ENCODE results near the gene FNDC10.
A peak's percentile ranks its signal among the peaks of the same experiment; 100 is the strongest.

Gene FNDC10

GRCh38 chr1:1623181-1623630 is 23.3 kb upstream of the FNDC10 start:
- H3K27me3 Mint-ChIP-seq, result no peaks in the 10 kb centered on the region
- peaks cover 2% of the 10 kb centered on the region for H3K36me3 Mint-ChIP-seq (ENCODE audit: low read depth)
- DNase-seq, result no peak
- no peaks in the 10 kb centered on the region for H3K9me3 Mint-ChIP-seq
- no peaks in the 10 kb centered on the region for H3K4me1 Mint-ChIP-seq (ENCODE audit: low read depth)
- no peak overlapping the region for H3K27ac Mint-ChIP-seq
- H3K4me3 Mint-ChIP-seq, result no peak overlapping the region

DNA sequence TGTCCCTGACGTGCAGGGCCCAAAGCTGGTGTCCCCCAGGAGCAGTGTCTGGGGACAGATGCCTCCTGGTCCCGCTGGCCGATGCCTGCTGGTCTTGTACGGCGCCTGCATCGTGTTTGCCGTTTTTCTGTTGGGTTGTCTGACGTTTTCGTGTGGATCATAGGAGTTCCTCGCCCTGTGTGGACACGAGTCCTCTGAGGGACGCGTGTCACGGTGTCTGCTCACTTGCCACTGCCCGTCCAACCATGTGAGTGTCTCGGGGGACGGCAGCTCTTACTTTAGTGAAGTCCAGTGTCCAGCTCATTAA is 22.8 kb upstream of the FNDC10 start:
- Mint-ChIP-seq H3K27me3 (no peaks in the 10 kb centered on the region), H3K27ac (no peak overlapping the region), H3K36me3 (ENCODE audit: low read depth) (peaks cover 6% of the 10 kb centered on the region), H3K4me1 (ENCODE audit: low read depth) (peaks cover under 1% of the 10 kb centered on the region), H3K4me3 (no peak overlapping the region), H3K9me3 (no peaks in the 10 kb centered on the region)
- DNase-seq, result no peak

DNA sequence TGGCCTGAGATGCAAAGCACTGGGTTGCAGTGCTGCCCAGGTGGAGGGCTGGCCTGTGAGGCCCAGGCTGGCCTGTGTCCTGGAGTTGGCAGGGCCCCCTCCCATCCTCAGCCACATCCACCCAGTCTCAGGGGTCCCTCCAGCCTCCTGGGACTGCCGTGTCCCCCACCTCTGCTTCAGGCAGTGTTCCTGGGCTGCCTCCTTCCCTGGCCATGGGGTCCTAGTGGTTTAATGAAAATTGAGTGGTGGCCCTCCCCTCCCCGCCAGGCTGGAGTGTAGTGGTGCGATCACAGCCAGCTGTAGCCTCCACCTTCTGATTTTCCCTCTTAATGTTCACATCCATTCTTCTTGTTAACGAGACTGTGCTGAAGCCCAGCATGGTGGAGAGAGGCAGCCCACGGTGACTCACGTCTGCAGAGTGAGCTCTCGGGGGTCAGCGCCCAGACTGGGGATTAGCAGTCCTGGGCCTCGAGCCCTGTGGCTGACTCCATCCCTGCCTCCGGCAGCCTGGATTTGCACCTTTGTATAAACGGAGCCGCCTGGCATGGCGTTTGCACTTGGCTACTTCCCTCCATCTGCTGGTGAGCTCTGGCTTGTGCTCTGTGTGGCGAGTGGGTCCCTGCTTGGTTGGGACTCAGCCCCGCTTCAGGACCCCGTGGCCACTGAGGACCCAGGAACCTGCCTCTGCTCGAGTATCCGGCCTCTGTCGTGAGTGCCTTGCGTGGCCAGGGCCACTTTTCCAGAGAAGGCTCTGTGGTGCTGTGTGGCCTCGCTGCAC is 22.3 kb upstream of the FNDC10 start:
- Mint-ChIP-seq H3K27me3 (no peaks in the 10 kb centered on the region), H3K9me3 (no peaks in the 10 kb centered on the region), H3K36me3 (ENCODE audit: low read depth) (peaks cover 10% of the 10 kb centered on the region), H3K4me3 (no peak overlapping the region), H3K27ac (no peak overlapping the region), H3K4me1 (ENCODE audit: low read depth) (peaks cover 6% of the 10 kb centered on the region)
- no peak for DNase-seq

GRCh38 chr1:1621173-1622009 is 21.5 kb upstream of the FNDC10 start:
- Mint-ChIP-seq H3K9me3 (no peaks in the 10 kb centered on the region), H3K36me3 (ENCODE audit: low read depth) (peaks cover 10% of the 10 kb centered on the region), H3K4me1 (ENCODE audit: low read depth) (peaks cover 14% of the 10 kb centered on the region), H3K4me3 (no peak overlapping the region), H3K27ac (no peak overlapping the region), H3K27me3 (no peaks in the 10 kb centered on the region)
- DNase-seq, result no peak

DNA sequence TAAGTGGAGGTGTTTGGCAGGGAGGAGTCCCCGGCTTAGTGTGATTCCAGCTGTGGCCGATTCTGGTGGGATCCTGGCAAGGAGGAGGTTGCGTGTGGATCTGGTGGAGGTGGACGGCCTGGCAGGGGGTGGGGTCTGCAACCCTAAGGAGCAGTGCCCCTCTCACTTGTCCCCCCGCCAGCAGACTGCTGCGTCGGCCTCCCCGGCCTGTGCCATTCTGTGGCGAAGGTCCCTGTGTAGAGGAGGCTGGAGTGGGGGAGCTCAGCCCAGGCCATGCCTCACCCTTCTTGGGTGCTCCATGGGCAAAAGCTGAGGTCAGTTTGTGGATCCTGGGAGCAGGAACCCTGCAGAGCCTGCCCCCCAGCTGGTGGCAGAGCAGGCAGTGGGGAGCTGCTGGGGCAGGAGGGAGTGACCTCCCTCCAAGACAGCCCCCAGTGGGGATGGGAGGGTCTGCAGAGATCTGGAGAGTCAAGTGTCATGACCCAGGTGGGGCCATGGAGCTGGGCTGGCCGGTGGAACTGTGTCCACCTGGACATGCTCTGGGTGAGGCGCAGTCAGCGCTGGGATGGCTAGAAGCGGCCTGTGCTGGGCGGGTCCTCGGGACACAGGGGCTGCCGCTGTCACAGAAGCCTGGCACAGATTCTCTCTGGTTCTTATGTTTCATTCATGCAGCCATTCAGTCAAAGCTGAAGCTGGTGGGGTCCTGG is 20.7 kb upstream of the FNDC10 start:
- H3K27ac Mint-ChIP-seq, result no peak overlapping the region
- DNase-seq, result no peak
- no peaks in the 10 kb centered on the region for H3K9me3 Mint-ChIP-seq
- H3K4me1 Mint-ChIP-seq (ENCODE audit: low read depth), result peaks cover 14% of the 10 kb centered on the region
- H3K36me3 Mint-ChIP-seq (ENCODE audit: low read depth), result peaks cover 10% of the 10 kb centered on the region
- H3K4me3 Mint-ChIP-seq, result no peak overlapping the region
- no peaks in the 10 kb centered on the region for H3K27me3 Mint-ChIP-seq

DNA sequence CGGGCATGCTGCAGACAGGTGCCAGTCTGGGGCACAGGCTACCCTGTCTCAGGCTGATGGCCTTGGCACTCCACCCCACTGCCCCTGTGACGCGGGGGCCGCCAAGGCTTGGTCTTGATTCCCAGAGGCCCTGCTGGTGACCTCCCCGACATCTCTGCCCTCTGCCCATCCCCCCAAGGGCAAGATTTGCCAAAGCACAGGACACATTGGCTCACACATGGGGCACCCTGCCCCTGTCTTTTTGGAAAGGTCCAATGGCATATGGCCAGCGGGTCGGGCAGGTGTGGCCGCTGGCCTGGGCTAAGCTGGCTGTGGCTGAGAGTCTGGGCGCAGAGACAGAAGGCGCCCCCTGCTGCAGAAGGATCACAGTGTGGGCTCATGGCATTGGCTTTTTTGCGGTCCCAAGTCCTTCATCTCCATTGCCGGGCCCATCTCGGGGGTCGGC is 20.0 kb upstream of the FNDC10 start:
- Mint-ChIP-seq H3K9me3 (no peaks in the 10 kb centered on the region), H3K4me1 (ENCODE audit: low read depth) (peaks cover 16% of the 10 kb centered on the region), H3K4me3 (no peak overlapping the region), H3K36me3 (ENCODE audit: low read depth) (peaks cover 11% of the 10 kb centered on the region), H3K27me3 (no peaks in the 10 kb centered on the region), H3K27ac (no peak overlapping the region)
- no peak for DNase-seq

GRCh38 chr1:1618396-1619068 is 18.6 kb upstream of the FNDC10 start:
- Mint-ChIP-seq H3K4me3 (no peak overlapping the region), H3K27me3 (no peaks in the 10 kb centered on the region), H3K9me3 (no peaks in the 10 kb centered on the region), H3K36me3 (ENCODE audit: low read depth) (peaks cover 25% of the 10 kb centered on the region), H3K4me1 (ENCODE audit: low read depth) (peaks cover 30% of the 10 kb centered on the region), H3K27ac (no peak overlapping the region)
- no peak for DNase-seq

DNA sequence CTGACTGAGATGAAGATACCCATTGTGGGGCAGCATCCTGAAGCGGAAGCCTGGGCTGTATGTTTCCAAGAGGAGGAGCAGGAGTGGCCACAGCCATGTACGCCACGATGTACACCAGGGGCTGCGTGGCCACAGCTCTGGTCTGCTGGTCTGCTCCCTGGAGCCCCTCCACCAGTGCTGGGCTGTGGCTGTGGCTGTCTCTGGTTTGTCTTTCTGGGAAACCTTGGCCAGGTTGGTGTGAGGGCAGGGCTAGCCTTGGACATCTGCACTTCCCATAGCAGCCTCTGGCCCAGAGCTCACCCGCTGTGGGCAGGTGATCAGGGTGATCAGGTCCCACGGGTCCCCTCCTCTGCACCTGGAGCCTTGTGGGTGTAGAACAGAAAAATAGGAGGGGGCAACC is 18.0 kb upstream of the FNDC10 start:
- Mint-ChIP-seq H3K9me3 (no peaks in the 10 kb centered on the region), H3K4me3 (peak overlapping the region; percentile 83), H3K36me3 (ENCODE audit: low read depth) (peaks cover 26% of the 10 kb centered on the region), H3K4me1 (ENCODE audit: low read depth) (peaks cover 31% of the 10 kb centered on the region), H3K27ac (no peak overlapping the region), H3K27me3 (no peaks in the 10 kb centered on the region)
- no peak for DNase-seq

DNA sequence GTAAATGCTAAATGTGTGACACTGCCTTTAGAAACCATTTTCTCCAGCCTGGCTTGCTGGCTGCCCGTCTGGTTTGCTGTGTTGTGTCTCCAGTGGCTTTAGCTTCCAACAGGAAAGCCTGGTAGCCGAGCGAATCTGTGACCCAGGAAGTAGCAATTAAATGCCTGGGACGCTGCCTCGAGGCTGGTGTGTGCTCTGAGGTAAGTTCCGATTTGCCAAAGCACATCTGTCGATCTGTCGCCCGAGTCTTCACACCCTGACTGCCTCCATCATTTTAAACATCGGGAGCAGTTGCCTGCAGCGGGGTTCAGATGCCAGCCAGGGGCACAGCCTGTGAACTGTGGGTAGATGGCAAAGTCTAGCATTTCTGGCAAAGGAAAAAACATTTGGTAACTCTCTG is 17.6 kb upstream of the FNDC10 start:
- Mint-ChIP-seq H3K36me3 (ENCODE audit: low read depth) (peaks cover 26% of the 10 kb centered on the region), H3K4me1 (ENCODE audit: low read depth) (peaks cover 31% of the 10 kb centered on the region), H3K9me3 (no peaks in the 10 kb centered on the region), H3K27me3 (no peaks in the 10 kb centered on the region), H3K27ac (no peak overlapping the region), H3K4me3 (peak overlapping the region; percentile 83)
- DNase-seq, result no peak

GRCh38 chr1:1616838-1617237 is 16.9 kb upstream of the FNDC10 start:
- Mint-ChIP-seq H3K27ac (peak overlapping the region; percentile 90), H3K9me3 (no peaks in the 10 kb centered on the region), H3K4me3 (peak overlapping the region; percentile 83), H3K27me3 (no peaks in the 10 kb centered on the region), H3K36me3 (ENCODE audit: low read depth) (peaks cover 26% of the 10 kb centered on the region), H3K4me1 (ENCODE audit: low read depth) (peaks cover 36% of the 10 kb centered on the region)
- DNase-seq, result no peak

DNA sequence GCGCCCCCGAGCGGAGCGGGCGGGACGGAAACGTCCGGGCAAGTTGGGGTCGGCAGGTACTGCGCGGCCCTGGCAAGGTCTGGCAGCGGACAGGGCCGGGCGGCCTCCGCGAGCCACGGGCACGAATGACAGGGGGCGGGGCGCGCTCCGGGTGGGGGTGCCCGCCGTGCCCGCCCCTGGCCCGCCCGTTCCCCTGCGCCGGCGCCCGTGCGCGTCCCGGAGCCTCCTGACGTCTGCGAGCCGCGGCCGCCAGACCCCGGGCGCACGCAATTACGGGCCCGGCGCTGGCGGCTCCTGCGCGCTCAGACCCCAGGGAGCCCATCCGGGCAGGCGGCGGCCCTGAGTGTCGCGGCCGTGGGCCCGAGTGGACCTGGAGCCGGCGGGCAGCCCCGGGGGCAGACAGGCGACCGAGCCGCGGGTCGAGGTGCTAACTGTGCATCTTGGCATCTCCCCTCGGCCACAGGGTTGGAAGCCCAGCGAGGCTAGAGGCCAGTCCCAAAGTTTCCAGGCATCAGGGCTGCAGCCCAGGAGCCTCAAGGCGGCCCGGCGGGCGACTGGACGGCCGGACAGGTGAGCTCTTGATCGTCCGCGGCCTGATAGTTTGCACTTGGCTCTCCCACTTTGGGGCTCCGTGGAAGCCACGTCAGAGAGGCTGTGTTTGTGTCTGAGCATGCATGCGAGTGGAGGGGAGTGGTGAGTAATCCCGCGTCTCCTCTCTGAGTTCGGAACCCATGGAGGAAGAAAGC is 16.3 kb upstream of the FNDC10 start:
- no peaks in the 10 kb centered on the region for H3K9me3 Mint-ChIP-seq
- peaks cover 26% of the 10 kb centered on the region for H3K36me3 Mint-ChIP-seq (ENCODE audit: low read depth)
- H3K27ac Mint-ChIP-seq, result peak overlapping the region; percentile 90
- H3K4me3 Mint-ChIP-seq, result peak overlapping the region; percentile 83
- no peaks in the 10 kb centered on the region for H3K27me3 Mint-ChIP-seq
- DNase-seq, result no peak
- H3K4me1 Mint-ChIP-seq (ENCODE audit: low read depth), result peaks cover 36% of the 10 kb centered on the region

DNA sequence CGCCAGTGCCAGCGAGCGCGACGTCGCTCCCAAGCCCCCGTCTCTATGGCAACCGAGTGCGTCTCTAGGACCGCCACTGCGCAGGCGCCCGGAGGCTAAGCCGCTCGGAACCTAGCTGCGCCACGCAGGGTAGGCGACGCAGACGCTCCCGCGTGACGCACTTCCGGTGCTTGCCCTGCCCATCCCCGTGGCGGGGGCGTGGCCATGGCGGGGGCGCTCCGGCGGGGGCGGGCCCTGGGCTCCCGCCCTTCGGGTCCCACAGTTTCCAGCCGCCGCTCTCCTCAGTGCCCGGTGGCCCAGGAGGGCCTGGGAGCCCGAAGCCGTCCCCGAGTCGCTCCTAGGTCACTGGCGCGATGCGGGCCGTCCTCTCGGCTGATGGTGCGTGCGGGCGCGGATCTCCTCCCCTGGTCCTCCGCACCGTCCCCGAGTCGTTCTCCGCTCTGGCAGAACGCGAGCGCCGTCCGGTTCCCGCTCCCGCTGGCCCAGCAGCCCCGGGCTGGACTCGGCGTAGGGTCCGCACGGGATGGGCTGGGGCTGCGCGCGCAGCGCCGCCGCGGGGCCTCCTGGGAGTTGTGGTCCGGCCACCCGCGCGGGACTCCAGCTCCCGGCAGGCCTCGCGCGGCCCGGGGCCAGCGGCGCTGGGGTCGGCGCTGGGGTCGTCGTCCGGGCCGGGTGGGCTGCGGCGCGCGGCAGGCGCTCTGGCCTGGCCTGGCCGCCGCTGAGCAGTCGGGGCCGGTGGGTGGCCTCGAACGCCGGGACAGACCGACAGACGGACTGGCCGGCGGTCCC is 15.5 kb upstream of the FNDC10 start, which contains the start of gene MIB2:
Gene MIB2 (plus strand): TSS at position 245 of the 789 bp plus-strand sequence. CDS start 7,953 bp downstream, outside the sequence.
- H3K4me1 Mint-ChIP-seq (ENCODE audit: low read depth), result peaks cover 36% of the 10 kb centered on the region
- no peaks in the 10 kb centered on the region for H3K9me3 Mint-ChIP-seq
- peak within 1 kb of the TSS; percentile 90 for H3K4me3 Mint-ChIP-seq
- peak; percentile 98 for DNase-seq
- H3K27me3 Mint-ChIP-seq, result no peaks in the 10 kb centered on the region
- H3K36me3 Mint-ChIP-seq (ENCODE audit: low read depth), result peaks cover 26% of the 10 kb centered on the region
- H3K27ac Mint-ChIP-seq, result peak within 1 kb of the TSS; percentile 96

- H3K27me3 Mint-ChIP-seq, result no peaks in the 10 kb centered on the region
These were observed 15.0 kb upstream of the FNDC10 start for GRCh38 chr1:1614954-1615255.

More at GRCh38 chr1:1614954-1615255, 15.0 kb upstream of the FNDC10 start:
- Mint-ChIP-seq H3K4me3 (peak overlapping the region; percentile 90), H3K36me3 (ENCODE audit: low read depth) (peaks cover 26% of the 10 kb centered on the region), H3K27ac (peak overlapping the region; percentile 96), H3K9me3 (no peaks in the 10 kb centered on the region), H3K4me1 (ENCODE audit: low read depth) (peaks cover 36% of the 10 kb centered on the region)
- no peak for DNase-seq
